AG09319 (cell line): ENCODE results near the gene ZFAND2B.

Experiments
- DNase-seq: peaks from one replicate; pipeline ENCODE4 v3.0.0-alpha.2; 2010; ENCODE audit warnings: low read depth; ENCODE audit errors: extremely low read depth
- CTCF ChIP-seq: IDR thresholded peaks from 2 replicates; pipeline ENCODE4 v1.5.1; 2011; ENCODE audit warnings: low read depth, mild to moderate bottlenecking, inconsistent platforms, low read length, moderate library complexity

ZFAND2B gene

GRCh38 chr2:219175928-219176817 is 30.4 kb upstream of the ZFAND2B start:
- TF ChIP-seq CTCF, result peak; percentile 11
- DNase-seq, result no peak

GRCh38 chr2:219176818-219177551 is 29.6 kb upstream of the ZFAND2B start, which contains the start of gene CNPPD1:
Gene CNPPD1 (minus strand): TSS chr2:219176925. CDS start chr2:219176828, 97 bp downstream.
- no peak for TF ChIP-seq CTCF

DNA sequence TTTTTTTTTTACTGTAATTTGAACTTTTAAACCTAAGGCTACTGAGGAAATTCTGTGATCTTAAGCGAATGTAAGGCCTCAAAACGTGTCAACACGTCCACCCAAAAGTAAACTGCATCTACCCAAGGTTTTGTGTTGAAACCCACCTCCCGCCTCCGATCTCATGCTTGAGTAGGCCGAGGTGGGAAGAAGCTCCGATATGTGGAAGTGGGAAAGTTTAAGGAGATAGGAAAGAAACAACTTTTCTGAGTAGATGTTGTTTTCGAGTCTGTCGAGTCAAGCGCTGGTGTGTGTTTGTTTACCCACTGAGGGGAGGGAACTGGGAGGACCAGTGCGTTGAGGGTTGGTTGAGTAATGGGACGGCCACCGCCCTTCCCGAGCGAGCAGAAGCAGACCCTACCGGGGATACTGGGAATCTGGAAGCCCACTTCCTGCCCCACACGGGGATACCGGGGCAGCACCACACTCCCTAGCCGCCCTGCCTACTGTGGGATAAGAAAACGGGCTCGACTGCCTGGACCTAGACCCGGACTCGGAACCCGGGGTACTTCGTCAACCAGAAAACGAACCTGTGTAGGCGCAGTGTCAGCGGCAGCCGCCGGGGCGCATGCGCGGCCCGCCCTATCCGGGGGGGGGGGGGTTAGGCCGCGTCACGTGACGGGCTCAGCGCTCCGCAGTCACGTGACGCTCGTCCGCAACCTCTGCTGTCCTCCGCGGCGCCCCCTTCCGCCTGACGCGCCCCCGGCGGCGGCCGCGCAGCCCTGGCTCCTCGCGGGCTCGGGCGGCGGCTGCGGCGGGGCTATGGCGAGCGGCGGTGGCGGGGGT is 28.8 kb upstream of the ZFAND2B start, which contains the start of gene RETREG2:
RETREG2 (plus strand) TSS at position 724 of the 825 bp plus-strand sequence; CDS start at position 802, 78 bp downstream.
- peak; percentile 84 for DNase-seq
- peak; percentile 23 for TF ChIP-seq CTCF

More at GRCh38 chr2:219176818-219177551, 29.6 kb upstream of the ZFAND2B start, which contains the start of gene CNPPD1:
- DNase-seq, result peak; percentile 48

DNA sequence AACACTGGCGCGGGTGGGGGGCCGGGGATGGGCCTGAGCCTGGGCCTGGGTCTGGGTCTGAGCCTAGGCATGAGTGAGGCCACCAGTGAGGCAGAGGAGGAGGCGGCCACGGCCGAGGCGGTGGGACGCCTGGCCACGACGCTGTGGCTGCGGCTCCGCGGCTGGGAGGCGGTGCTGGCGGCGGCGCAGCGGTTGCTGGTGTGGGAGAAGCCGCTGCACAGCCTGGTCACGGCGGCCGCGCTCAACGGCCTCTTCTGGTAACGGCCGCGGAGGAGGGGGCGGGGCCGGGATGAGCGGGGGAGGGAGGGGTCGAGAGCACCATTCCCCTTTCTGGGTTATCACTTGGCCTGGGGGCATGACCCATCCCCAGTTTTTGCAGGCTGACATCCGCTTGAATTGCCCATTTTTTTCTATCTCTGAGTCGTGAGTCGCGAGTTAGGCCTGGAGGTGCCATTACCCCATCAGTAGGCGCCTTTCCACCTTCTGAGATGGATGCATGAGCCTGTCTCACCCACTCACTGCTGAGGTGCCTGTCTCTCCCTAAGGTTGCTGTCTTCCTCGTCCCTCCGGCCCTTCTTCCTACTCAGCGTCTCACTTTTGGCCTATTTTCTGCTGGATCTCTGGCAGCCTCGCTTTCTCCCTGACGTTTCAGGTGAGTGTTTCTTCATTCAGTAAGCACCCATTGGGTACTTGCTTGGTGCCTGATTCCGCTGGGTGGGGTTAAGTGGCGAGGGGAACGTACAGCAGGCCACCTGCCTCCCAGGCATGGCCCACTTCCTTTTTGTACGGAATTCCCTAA is 28.0 kb upstream of the ZFAND2B start:
- DNase-seq, result no peak
- TF ChIP-seq CTCF, result no peak

- no peak for TF ChIP-seq CTCF
- no peak for DNase-seq
These were observed 26.7 kb upstream of the ZFAND2B start for GRCh38 chr2:219179601-219180465.
